Endothelial cell (in vitro differentiated cells): ENCODE data around the gene GPR173. TPM values are rescaled to one million over a fixed set of nuclear protein-coding genes. Genes with fewer than 3 reads are reported as not detected.

Source experiments
- DNase-seq: peaks from one replicate; pipeline ENCODE4 v3.0.0; 2021; ENCODE audit warnings: low spot score
- H3K27ac Mint-ChIP-seq: one replicate; pipeline ENCODE4 v1.8.0; 2021; ENCODE audit warnings: mixed read lengths, inconsistent platforms; ENCODE audit not compliant: unreplicated experiment
- H3K27me3 Mint-ChIP-seq: one replicate; pipeline ENCODE4 v1.8.0; 2021; ENCODE audit warnings: mild to moderate bottlenecking, moderate library complexity, mixed read lengths, inconsistent platforms; ENCODE audit not compliant: unreplicated experiment
- H3K36me3 Mint-ChIP-seq: one replicate; pipeline ENCODE4 v1.8.0; 2021; ENCODE audit warnings: mild to moderate bottlenecking, low read depth, mixed read lengths, inconsistent platforms; ENCODE audit not compliant: unreplicated experiment
- H3K4me1 Mint-ChIP-seq: one replicate; pipeline ENCODE4 v1.8.0; 2021; ENCODE audit warnings: mild to moderate bottlenecking, mixed read lengths, inconsistent platforms; ENCODE audit not compliant: unreplicated experiment
- H3K4me3 Mint-ChIP-seq: one replicate; pipeline ENCODE4 v1.8.0; 2021; ENCODE audit warnings: mild to moderate bottlenecking, mixed read lengths, inconsistent platforms; ENCODE audit not compliant: unreplicated experiment
- H3K9me3 Mint-ChIP-seq: one replicate; pipeline ENCODE4 v1.8.0; 2021; ENCODE audit warnings: mixed read lengths, inconsistent platforms; ENCODE audit not compliant: unreplicated experiment
- long read RNA-seq: library from polyadenylated mRNA; unstranded; transcript quantifications from one replicate; pipeline ENCODE4 v2.0.0, GENCODE V29; 2020; ENCODE audit not compliant: unreplicated experiment
- total RNA-seq: library from RNA; stranded (reverse); fragmentation: NEBNext Ultra II Directional; extraction: Animal tissue kit (Norgen Biotek cat#: 25700); gene quantifications from one replicate; pipeline ENCODE4 v1.2.1, GENCODE V29; 2021; ENCODE audit not compliant: unreplicated experiment
- TF ChIP-seq, protein P1 (sequence below): fragments of 200-600 bp; sonication (generic); IDR thresholded peaks from one replicate; pipeline ENCODE4 v1.5.0; 2021; ENCODE audit warnings: antibody characterized with exemption; ENCODE audit not compliant: unreplicated experiment

GPR173 gene
- 9.4 TPM for total RNA-seq
- long read RNA-seq = 0 reads

DNA sequence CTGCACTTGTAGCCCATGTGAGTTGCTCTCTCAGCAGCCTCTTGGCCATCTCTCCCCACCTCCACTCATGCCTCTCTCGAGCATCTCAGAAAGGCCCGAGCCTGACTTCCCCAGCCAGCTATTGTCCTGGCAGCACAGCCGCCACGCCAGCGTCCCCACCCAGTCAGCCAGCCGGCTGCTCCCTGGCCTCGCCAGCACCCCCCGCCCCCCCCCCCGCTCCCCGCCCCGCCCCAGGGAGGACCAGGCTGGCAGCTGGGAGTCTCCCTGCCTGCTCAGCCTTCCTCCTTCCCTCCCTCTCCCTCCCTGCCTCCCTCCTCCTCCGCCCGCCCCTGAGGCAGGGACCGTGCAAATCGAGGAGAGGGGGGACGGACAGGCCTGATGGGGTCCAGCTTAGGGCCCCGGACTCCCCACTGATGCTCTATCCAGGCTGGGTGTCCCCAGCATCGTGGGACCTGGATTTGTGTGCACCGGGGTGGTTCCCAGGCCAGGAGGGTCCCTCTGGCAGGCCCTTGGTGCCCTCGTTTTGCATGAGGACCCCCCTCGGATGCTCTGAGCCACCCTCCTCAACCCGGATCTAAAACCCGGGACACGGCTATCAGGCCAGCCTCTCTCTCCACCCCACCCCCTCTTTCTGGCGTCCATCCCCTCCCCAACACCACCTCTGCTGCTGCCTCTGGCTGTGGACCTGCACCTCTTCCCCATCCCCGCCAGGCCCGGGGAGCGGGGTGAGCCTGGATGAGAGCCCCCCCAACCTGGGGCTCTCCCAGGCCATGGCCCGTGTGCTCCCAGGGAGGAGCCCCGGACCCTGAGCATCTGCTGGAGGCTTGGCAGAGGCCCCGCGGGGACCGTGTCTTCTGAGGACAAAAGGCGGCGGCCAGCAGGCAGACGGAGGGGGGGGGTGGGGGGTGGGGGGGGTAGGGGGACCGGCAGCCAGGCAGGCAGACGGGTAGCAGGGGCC, at the start of gene GPR173:
GPR173 (plus strand) TSS at position 621 of the 958 bp plus-strand sequence. CDS start 27,833 bp downstream, outside the sequence.
- peaks cover 11% of the 10 kb centered on the region for H3K4me1 Mint-ChIP-seq
- TF ChIP-seq, protein P1, sequence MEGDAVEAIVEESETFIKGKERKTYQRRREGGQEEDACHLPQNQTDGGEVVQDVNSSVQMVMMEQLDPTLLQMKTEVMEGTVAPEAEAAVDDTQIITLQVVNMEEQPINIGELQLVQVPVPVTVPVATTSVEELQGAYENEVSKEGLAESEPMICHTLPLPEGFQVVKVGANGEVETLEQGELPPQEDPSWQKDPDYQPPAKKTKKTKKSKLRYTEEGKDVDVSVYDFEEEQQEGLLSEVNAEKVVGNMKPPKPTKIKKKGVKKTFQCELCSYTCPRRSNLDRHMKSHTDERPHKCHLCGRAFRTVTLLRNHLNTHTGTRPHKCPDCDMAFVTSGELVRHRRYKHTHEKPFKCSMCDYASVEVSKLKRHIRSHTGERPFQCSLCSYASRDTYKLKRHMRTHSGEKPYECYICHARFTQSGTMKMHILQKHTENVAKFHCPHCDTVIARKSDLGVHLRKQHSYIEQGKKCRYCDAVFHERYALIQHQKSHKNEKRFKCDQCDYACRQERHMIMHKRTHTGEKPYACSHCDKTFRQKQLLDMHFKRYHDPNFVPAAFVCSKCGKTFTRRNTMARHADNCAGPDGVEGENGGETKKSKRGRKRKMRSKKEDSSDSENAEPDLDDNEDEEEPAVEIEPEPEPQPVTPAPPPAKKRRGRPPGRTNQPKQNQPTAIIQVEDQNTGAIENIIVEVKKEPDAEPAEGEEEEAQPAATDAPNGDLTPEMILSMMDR = no peak
- peaks cover 9% of the 10 kb centered on the region for H3K27me3 Mint-ChIP-seq
- no peaks in the 10 kb centered on the region for H3K9me3 Mint-ChIP-seq
- no peaks in the 10 kb centered on the region for H3K36me3 Mint-ChIP-seq
- peak; percentile 15 for DNase-seq
- no peak within 1 kb of the TSS for H3K27ac Mint-ChIP-seq
- H3K4me3 Mint-ChIP-seq = peak within 1 kb of the TSS; percentile 89

DNA sequence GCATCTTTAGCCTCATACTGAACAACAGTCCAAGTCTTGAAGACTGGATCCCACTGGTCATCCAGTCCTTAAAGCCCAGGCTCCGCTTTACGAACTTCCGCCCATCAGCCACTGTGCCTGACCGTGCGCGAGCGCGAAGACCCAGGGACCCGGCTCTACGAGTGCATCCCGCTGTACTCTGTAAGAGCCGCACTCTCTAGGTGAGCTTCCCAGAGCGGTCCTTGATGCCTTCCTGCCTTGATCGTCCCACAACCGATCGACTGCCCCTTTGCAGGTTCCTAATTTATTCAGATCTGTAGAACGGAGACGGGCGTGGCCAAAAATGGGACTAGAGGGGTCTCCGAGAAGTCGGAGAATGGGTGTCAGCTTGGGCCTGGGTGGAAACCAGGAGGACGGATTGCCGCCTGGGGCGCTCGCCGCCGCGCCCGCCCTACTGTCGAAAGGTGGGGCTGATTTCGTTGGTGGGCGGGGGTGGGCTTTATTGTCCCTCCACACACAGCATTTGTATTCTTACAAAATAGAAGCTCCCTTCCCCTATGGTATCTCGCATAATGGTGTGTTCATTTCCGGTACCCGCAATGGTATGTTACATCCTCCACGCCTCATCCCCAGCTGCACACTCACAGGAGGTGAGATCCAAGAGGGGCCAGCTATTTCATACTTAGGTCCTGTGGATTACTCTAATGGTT, 48.0 kb upstream of the GPR173 start:
- H3K27me3 Mint-ChIP-seq = peaks cover 2% of the 10 kb centered on the region
- no peaks in the 10 kb centered on the region for H3K4me1 Mint-ChIP-seq
- no peak overlapping the region for H3K4me3 Mint-ChIP-seq
- TF ChIP-seq, protein P1 = no peak
- H3K36me3 Mint-ChIP-seq = no peaks in the 10 kb centered on the region
- no peak overlapping the region for H3K27ac Mint-ChIP-seq
- no peak for DNase-seq
- no peaks in the 10 kb centered on the region for H3K9me3 Mint-ChIP-seq

- Mint-ChIP-seq H3K4me1 (no peaks in the 10 kb centered on the region), H3K4me3 (no peak overlapping the region), H3K36me3 (no peaks in the 10 kb centered on the region), H3K9me3 (no peaks in the 10 kb centered on the region), H3K27ac (no peak overlapping the region), H3K27me3 (peaks cover 2% of the 10 kb centered on the region)
- DNase-seq = no peak
- TF ChIP-seq, protein P1 = no peak
Measured at GRCh38 chrX:53001958-53002357, 46.6 kb upstream of the GPR173 start.

DNA sequence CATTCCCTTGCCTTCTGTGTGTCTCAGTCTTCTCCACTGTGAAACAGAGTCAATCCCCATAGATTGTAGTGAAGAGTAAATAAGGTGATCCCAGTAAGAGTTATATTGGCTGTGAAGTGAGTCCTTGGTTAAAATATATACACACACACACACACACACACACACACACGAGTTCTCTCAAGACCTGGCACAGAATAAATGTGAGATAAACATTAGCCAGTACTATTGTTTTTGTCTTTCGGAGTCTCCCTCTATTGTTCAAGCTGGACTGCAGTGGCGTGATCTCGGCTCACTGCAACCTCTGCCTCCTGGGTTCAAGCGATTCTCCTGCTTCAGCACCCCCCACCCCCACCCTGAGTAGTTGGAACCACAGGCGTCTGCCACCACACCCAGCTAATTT, 45.5 kb upstream of the GPR173 start:
- Mint-ChIP-seq H3K36me3 (no peaks in the 10 kb centered on the region), H3K4me3 (no peak overlapping the region), H3K9me3 (no peaks in the 10 kb centered on the region), H3K4me1 (no peaks in the 10 kb centered on the region), H3K27ac (no peak overlapping the region), H3K27me3 (peaks cover 2% of the 10 kb centered on the region)
- no peak for DNase-seq
- TF ChIP-seq, protein P1 = no peak
